Esophagus squamous epithelium (tissue), 4 donors: ENCODE measurements around the gene TBX3.

ENCODE experiments used
- CTCF ChIP-seq, 6 experiments: fragments of 450-650 bp in 4 of 6; fragments of 200-600 bp in 2 of 6; sonication (generic) in 2 of 6; IDR thresholded peaks; one replicate each; pipeline ENCODE4 v1.5.1; 2016 to 2019; ENCODE audit warnings: antibody characterized with exemption in 6 of 6, mild to moderate bottlenecking in 4 of 6, moderate library complexity in 4 of 6
- POLR2A ChIP-seq, 4 donors: fragments of 450-650 bp; IDR thresholded peaks; one replicate each; pipeline ENCODE4 v1.6.1; 2017; ENCODE audit warnings: antibody characterized with exemption in 4 of 4, mild to moderate bottlenecking in 4 of 4, moderate library complexity in 3 of 4

GRCh38 chr12:114678028-114678427, 5.9 kb downstream of the TBX3 start:
- no peak for TF ChIP-seq CTCF (IDR thresholded peaks at IDR 0.05)
- no peak for TF ChIP-seq POLR2A (IDR thresholded peaks at IDR 0.05)
